ENCODE data around the gene TSEN15. TPM values are rescaled to one million over a fixed set of nuclear protein-coding genes. Genes with fewer than 3 reads are reported as not detected.

The TSEN15 gene
- polyA plus RNA-seq, 1 donor (not counting 4 experiments of a cell fraction or from before 2014, with no cell fraction given), result 46.7 TPM

GRCh38 chr1:184017306-184017705 is 34.2 kb upstream of the TSEN15 start:
- no peaks in the 10 kb centered on the region for H4K20me1 ChIP-seq (ENCODE audit: control insufficient read depth, extremely low read depth, insufficient read depth, low read length)
- dilution Hi-C loops (cut with MboI; ENCODE audit: extremely low pct_ligation_motif_present, low sequenced_read_pairs), result no loop called here
- H3K27ac ChIP-seq (ENCODE audit: control insufficient read depth, insufficient read depth, low read length), result no peak overlapping the region
- H3K4me1 ChIP-seq (ENCODE audit: control insufficient read depth, extremely low read depth, insufficient read depth, low read length), result peaks cover 4% of the 10 kb centered on the region
- H3K4me3 ChIP-seq (ENCODE audit: control insufficient read depth in 2 of 3, extremely low read depth in 1 of 3, insufficient read depth in 2 of 3, low read depth in 1 of 3, low read length in 3 of 3), result no peak overlapping the region
- TF ChIP-seq CTCF (optimal IDR thresholded peaks at IDR 0.05 in 1 of 3, IDR thresholded peaks at IDR 0.05 in 1 of 3, conservative IDR thresholded peaks at IDR 0.05 in 1 of 3; ENCODE audit: extremely low read depth in 1 of 3, insufficient read depth in 2 of 3, low read length in 3 of 3) (no peak), EZH2 (IDR thresholded peaks at IDR 0.05; ENCODE audit: low read length) (no peak)
- no peak overlapping the region for H3K4me2 ChIP-seq (ENCODE audit: control insufficient read depth, extremely low read depth, insufficient read depth, low read depth, low read length)
- peaks cover 11% of the 10 kb centered on the region for H3K27me3 ChIP-seq (ENCODE audit: control insufficient read depth, extremely low read depth, insufficient read depth, low read length)
- H3K9me3 ChIP-seq (ENCODE audit: control insufficient read depth, low read depth, low read length), result no peaks in the 10 kb centered on the region
- no peaks in the 10 kb centered on the region for H3K36me3 ChIP-seq (ENCODE audit: control insufficient read depth in 2 of 2, extremely low read depth in 1 of 2, insufficient read depth in 2 of 2, low read length in 2 of 2)
- no peak overlapping the region for H3K9ac ChIP-seq (ENCODE audit: control insufficient read depth, extremely low read depth, insufficient read depth, low read length)
- H3K9me1 ChIP-seq (ENCODE audit: control insufficient read depth, extremely low read depth, insufficient read depth, low read length), result no peaks in the 10 kb centered on the region
- H3K79me2 ChIP-seq (ENCODE audit: control insufficient read depth, insufficient read depth, low read length), result no peaks in the 10 kb centered on the region
- no peak for DNase-seq (ENCODE audit: low read depth, low spot score)
- H2AFZ ChIP-seq (ENCODE audit: control insufficient read depth, low read length), result no peak overlapping the region
- no peak for FAIRE-seq

GRCh38 chr1:184018622-184019021 is 32.9 kb upstream of the TSEN15 start:
- no peaks in the 10 kb centered on the region for H3K36me3 ChIP-seq (ENCODE audit: control insufficient read depth in 2 of 2, extremely low read depth in 1 of 2, insufficient read depth in 2 of 2, low read length in 2 of 2)
- no peaks in the 10 kb centered on the region for H4K20me1 ChIP-seq (ENCODE audit: control insufficient read depth, extremely low read depth, insufficient read depth, low read length)
- H3K4me3 ChIP-seq (ENCODE audit: control insufficient read depth in 2 of 3, extremely low read depth in 1 of 3, insufficient read depth in 2 of 3, low read depth in 1 of 3, low read length in 3 of 3), result no peak overlapping the region
- H3K27ac ChIP-seq (ENCODE audit: control insufficient read depth, insufficient read depth, low read length), result no peak overlapping the region
- H3K9me1 ChIP-seq (ENCODE audit: control insufficient read depth, extremely low read depth, insufficient read depth, low read length), result no peaks in the 10 kb centered on the region
- TF ChIP-seq CTCF (optimal IDR thresholded peaks at IDR 0.05 in 1 of 3, IDR thresholded peaks at IDR 0.05 in 1 of 3, conservative IDR thresholded peaks at IDR 0.05 in 1 of 3; ENCODE audit: extremely low read depth in 1 of 3, insufficient read depth in 2 of 3, low read length in 3 of 3) (no peak), EZH2 (IDR thresholded peaks at IDR 0.05; ENCODE audit: low read length) (no peak)
- H3K27me3 ChIP-seq (ENCODE audit: control insufficient read depth, extremely low read depth, insufficient read depth, low read length), result peaks cover 8% of the 10 kb centered on the region
- H3K4me1 ChIP-seq (ENCODE audit: control insufficient read depth, extremely low read depth, insufficient read depth, low read length), result peaks cover 4% of the 10 kb centered on the region
- DNase-seq (ENCODE audit: low read depth, low spot score), result no peak
- FAIRE-seq, result no peak
- H3K4me2 ChIP-seq (ENCODE audit: control insufficient read depth, extremely low read depth, insufficient read depth, low read depth, low read length), result no peak overlapping the region
- H3K9ac ChIP-seq (ENCODE audit: control insufficient read depth, extremely low read depth, insufficient read depth, low read length), result no peak overlapping the region
- H3K9me3 ChIP-seq (ENCODE audit: control insufficient read depth, low read depth, low read length), result no peaks in the 10 kb centered on the region
- no peaks in the 10 kb centered on the region for H3K79me2 ChIP-seq (ENCODE audit: control insufficient read depth, insufficient read depth, low read length)
- dilution Hi-C loops (cut with MboI; ENCODE audit: extremely low pct_ligation_motif_present, low sequenced_read_pairs), result no loop called here
- H2AFZ ChIP-seq (ENCODE audit: control insufficient read depth, low read length), result no peak overlapping the region

All from keratinocyte (primary cell).